Measurements from ENCODE around the gene HK3. TPM values are rescaled to one million over a fixed set of nuclear protein-coding genes. Genes with fewer than 3 reads are reported as not detected.

The HK3 gene
- total and polyA plus RNA-seq, 2 of the 8 experiments (the other 6 are each of a cell fraction or from before 2014, with no cell fraction given): not detected

- TF ChIP-seq CHD7 (IDR thresholded peaks at IDR 0.05; ENCODE audit: insufficient replicate concordance, low read length) (no peak), USF2 (IDR thresholded peaks at IDR 0.05; ENCODE audit: low read length) (no peak), MAX (IDR thresholded peaks at IDR 0.05) (peak; percentile 93), POLR2A (IDR thresholded peaks at IDR 0.05; ENCODE audit: control extremely low read depth in 1 of 2, low read depth in 2 of 2, low read length in 2 of 2) (no peak), NANOG (IDR thresholded peaks at IDR 0.05; ENCODE audit: insufficient read depth, low read depth, low read length, poor library complexity, severe bottlenecking) (peak; percentile 75), CREB1 (IDR thresholded peaks at IDR 0.05) (peak; percentile 73), BRCA1 (IDR thresholded peaks at IDR 0.05; ENCODE audit: low read depth, low read length) (no peak), FOSL1 (IDR thresholded peaks at IDR 0.05; ENCODE audit: insufficient read depth, low read depth, low read length) (no peak), HDAC2 (IDR thresholded peaks at IDR 0.05; ENCODE audit: borderline replicate concordance in 1 of 2, low read depth in 2 of 2, low read length in 2 of 2) (peak; percentile 100), YY1 (IDR thresholded peaks at IDR 0.05; ENCODE audit: low read depth, low read length) (peak; percentile 77; the same call in 1 of the 2 replicates), EGR1 (IDR thresholded peaks at IDR 0.05; ENCODE audit: borderline replicate concordance, low read depth, low read length) (peak; percentile 74; the same call in 1 of the 2 replicates)
These were observed 61.4 kb downstream of the HK3 start (continued) for GRCh38 chr5:176837707-176838115.

All from H1 (cell line).